Muscle of back (tissue), 11 donors: Measurements from ENCODE around the gene S100A5. TPM values are rescaled to one million over a fixed set of nuclear protein-coding genes. Genes with fewer than 3 reads are reported as not detected.
"Not testable (repeated sequence)": the region's sequence is repeated elsewhere in the genome, so short reads cannot be mapped to it uniquely, and the experiment has no call there.

Source experiments
- DNase-seq, 3 donors: peaks; one replicate each; pipeline versions ENCODE4 v3.0.0 to v3.0.0-alpha.2; 2013
- polyA plus RNA-seq, 10 donors: library from polyadenylated mRNA; unstranded; fragments of 120-200 nt; gene quantifications; one replicate each; pipeline ENCODE4 v1.2.1, GENCODE V29; 2013; ENCODE audit not compliant: insufficient read length in 10 of 10

The S100A5 gene
- polyA plus RNA-seq, 10 donors = 0.23 to 0.65 (median 0.41) TPM; not detected in 5

DNA sequence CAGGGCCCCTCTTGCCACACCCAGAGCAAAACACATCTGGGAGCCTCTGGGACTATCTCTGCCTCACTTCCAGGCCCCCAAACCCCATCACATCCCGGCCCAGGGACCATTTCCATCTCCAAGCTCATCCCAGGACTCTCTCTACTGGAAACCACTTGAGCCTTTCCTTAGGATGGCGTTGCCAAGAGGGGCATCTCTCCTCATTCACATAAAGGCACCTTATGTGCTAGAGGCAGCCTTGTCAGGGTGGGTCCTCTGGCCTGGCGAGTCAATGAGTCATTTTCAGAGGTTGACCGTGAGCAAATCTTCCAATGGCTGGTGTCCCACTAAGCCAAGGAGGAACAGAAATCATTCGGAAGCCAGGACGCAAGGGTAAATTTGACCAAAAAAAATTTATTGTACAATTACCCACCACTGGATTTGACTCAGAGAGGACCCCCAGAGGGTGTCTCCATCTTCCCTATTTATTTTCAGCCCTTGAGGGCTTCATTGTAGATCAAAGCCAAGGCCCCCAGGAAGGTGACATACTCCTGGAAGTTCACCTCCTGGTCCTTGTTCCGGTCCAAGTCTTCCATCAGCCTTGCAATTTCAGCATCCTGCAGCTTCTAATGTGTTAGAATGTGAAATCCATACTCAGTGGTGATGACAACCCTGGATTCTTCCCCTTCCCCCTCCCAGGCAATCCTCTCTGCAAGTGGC is 6.4 kb downstream of the S100A5 start:
- DNase-seq = no peak

DNA sequence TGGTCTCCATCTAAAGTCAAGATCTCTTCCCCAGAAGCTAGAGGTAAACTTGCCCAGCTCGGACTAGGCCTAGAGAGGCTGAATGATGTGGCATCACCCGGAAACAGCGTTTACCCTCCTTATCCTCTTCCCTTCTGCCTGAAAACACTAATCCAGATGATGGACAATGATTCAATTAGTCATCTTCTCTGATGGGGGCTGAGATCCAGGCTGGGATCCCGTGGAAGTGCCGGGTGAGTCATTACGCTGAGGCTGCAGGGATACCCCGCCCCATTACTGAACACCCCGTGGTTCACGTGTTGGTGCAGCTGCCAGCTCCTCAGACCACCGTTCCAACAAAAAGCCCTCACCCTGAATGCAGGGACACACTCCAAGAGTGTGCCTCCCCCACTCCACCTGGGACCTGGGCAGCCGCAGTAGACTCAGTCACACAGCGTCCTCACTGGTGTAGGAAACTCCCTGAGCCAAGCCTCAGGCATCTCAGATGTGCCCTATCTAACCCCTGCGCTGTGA is 7.0 kb downstream of the S100A5 start:
- peak in 1 of 3 donors; percentile 83 for DNase-seq

DNA sequence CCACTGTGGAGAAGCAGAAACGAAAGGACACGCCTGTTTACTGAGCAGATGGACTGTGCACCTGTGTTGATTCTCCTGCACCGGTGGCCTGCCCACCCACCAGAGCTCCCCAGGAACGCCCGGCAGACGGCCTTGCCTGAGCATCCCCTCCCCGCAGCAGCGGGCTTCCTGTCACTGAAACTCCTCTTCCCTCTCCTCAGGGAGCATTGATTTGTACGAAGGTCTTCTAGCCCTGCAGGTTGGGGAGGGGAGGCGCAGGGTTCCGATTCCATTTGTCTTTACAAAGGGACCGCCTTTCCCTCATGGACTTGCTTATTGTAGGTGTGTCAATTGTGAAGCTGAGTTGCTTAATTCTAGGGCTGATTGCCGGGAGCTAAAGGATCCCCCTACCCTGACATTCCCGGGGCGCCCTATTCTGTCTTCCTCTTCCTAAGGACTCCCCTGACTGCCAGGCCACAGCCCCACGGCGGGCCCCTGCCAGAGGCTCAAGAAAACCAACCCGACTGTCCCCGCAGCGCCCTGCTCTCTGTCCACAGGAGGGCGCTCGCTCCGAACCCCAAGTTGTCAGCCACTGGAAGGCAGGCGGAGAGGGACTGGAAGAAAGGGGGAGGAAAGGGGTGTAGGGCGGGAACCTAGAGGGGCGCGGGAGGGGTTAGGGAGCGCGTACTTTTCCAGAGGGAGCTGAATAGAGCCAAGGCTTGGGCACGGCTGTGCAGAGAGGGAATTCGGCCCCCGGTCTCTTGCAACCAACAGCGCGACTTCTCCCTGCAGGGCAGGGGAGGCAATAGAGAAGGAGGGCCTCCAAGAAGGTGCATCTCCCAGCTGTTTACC is 7.8 kb downstream of the S100A5 start:
- peak; percentile 88 to 94 (median 90) for DNase-seq

DNA sequence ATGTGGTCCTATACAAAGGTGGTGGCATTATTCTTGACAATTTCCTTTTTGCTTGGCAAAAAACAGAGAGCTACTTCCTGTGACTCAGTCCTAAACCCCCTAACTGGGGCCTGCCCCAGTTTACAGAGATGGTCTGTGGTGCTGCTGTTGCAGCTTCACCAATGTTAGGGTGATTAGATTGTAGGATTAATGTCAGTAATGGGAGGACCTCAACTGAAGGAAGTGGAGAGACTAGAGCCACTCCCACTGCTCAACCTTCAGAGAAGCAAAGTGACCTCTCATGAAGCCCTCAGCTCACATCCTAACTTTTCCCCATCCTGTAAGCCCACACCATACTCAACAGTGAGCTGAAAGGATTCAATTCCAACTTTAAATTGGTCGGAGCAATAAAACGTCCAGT is 8.6 kb downstream of the S100A5 start:
- no peak for DNase-seq

DNA sequence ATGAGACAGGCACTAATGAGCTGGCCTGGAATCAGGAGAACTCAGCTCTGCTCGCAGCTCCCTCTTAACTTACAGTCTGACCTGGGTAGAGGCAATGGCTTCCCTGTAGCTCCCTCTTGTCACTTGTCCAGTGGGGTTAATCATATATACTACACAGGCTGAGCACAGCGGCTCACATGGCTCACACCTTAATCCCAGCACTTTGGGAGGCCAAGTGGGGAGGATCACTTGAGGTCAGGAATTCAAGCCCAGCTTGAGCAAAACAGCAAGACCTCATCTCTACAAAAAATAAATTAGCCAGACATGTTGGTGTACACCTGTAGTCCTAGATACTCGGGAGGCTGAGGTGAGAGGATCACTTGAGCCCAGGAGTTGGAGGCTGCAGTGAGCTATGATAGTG is 9.1 kb downstream of the S100A5 start:
- DNase-seq = no peak

DNA sequence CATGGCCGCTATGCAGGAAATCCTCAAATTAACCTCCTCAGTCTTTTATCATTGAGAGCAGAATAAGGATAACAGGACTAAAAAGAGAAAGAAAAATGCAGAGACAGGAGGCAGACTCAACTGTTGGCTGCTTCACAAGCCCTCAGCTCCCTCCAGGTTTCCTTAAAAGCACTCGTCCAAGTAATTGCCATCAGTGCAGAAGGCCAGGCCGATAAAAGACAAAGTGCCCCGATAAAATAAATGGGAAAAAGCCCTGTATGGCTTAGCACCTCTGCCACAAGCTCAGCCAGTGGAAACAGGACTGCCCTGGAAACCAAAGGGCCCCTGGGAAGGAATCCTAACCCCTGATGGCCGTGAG is 13.1 kb downstream of the S100A5 start:
- no peak for DNase-seq

DNA sequence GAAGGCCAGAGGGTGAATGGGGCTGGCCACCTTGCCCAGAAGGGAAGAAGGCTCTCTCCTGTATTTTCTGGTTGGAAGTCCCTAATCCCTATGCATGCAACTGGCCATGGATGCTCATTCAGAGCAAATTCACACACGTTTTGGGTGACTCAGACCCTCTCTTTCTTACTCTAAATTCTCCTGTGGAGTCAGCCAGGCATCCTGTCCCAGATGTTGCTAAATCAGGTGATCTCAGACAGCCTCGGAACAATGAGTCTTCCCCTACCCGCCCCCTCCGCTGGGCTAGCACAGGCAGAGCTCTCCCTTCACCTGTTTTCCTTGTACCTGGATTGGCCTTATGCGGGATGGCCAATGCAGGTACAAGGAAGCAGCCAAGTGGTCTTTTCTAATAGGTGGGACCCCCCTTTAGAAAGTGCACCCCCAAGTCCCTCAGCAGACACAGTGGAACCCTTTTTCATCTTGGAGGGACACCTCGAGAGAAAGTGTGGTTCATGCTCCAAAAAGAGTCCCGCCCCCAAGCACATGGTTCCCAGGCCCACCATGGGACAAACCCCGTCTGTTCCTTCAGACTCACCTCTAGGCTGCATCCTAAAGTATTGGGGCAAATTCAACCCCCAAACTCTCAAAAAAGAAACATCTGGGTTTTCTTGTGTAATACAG is 13.6 kb downstream of the S100A5 start:
- DNase-seq = no peak

DNA sequence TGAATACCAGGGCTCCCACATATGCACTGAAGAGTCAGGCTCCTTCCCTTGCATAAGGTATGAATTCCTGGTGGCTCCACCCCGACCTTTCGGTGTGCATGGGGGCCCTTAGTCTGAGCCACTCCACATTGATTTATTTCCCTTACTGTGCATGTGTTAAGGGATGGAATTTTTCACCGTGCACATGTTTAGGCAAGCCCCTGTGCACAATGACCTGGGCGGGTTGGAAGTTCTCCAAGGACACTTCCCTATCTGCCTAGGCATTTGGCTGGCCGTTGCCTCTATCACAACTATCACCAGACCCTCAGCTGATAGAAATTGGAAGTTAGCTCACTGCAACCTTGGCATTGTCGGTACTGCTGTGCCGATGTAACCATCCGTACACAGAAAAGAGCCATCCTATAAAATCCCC is 14.6 kb downstream of the S100A5 start:
- DNase-seq = no peak

DNA sequence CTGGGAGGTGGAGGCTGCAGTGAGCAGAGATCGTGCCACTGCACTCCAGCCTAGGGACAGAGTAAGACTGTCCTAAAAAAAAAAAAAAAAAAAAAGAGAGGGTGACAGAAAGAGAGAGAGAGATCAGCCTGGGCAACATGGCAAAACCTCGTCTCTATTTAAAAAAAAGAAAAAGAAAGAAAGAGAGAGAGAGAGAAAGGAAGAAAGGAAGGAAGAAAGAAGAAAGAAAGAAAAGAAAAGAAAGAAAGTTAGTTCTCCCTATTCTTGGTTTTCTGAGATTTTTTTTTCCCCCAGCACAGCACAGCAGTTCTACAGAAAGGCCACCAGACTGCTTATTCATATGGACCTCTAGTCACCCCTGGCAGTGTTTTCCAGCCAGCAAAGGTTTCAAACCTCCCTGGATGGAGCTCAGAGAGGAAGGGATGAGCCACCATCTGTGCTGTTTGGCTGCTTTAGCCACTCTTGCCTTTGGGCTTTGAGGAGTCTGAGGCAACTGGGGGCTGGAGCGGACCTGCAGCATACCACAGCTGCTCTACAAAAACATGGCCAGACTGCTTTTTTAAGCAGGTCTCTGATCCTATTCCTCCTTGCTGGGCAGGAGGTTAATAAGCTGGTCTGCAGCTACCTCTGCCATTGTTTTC is 15.5 kb downstream of the S100A5 start:
- DNase-seq = peak in 1 of 3 donors; percentile 53

DNA sequence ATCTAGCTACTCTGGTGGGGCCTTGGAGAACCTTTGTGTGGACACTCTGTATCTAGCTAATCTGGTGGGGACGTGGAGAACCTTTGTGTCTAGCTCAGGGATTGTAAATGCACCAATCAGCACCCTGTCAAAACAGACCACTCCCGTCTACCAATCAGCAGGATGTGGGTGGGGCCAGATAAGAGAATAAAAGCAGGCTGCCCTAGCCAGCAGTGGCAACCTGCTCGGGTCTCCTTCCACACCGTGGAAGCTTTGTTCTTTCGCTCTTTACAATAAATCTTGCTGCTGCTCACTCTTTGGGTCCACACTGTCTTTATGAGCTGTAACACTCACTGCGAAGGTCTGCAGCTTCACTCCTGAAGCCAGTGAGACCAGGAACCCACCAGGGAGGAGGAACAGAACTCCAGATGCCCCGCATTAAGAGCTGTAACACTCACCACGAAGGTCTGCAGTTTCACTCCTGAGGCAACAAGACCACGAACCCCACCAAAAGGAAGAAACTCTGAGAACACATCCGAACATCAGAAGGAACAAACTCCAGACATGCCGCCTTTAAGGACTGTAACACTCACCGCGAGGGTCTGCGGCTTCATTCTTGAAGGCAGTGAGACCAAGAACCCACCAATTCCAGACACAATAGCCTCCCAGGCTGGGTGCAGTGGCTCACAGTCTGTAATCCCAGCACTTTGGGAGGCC is 18.2 kb downstream of the S100A5 start:
- DNase-seq = not testable (repeated sequence)

DNA sequence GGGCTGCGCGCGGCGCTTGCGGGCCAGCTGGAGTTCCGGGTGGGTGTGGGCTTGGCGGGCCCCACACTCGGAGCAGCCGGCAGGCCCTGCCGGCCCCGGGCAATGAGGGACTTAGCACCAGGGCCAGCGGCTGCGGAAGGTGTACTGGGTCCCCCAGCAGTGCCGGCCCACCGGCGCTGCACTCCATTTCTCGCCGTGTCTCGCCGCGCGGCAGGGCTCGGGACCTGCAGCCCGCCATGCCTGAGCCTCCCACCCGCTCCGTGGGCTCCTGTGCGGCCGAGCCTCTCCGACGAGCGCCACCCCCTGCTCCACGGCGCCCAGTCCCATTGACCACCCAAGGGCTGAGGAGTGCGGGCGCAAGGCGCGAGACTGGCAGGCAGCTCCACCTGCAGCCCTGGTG is 18.9 kb downstream of the S100A5 start:
- not testable (repeated sequence) for DNase-seq

DNA sequence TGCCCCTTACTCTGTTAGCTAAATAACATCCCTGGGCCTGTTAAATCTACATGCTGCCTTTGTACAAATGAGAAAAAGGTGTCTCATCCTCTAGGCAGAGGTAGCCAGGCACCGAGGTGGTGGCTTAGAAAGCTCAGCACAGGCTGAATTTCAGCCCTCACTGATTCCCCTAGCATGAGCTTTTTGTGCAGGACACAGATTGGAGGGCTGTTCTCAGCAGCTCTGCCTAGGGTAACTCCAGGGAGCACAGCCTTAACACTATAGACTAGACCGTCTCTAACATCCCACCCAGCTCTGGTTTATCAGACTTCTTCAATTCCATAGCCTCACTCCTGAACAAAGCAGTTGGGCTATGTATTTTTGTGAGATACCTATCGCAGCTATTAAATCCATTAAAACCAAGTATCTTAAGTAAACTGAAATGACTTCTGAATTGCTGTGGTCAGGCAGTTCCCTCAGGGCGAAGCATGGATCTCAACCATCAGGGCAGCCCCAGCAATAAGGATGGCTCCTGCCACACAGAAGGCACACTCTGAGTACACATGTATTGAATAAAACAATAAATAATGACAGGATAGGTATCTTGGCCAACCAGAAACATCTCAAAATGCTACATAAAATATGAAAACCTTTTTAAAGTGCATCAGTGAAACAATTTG is 19.8 kb downstream of the S100A5 start:
- no peak for DNase-seq

DNA sequence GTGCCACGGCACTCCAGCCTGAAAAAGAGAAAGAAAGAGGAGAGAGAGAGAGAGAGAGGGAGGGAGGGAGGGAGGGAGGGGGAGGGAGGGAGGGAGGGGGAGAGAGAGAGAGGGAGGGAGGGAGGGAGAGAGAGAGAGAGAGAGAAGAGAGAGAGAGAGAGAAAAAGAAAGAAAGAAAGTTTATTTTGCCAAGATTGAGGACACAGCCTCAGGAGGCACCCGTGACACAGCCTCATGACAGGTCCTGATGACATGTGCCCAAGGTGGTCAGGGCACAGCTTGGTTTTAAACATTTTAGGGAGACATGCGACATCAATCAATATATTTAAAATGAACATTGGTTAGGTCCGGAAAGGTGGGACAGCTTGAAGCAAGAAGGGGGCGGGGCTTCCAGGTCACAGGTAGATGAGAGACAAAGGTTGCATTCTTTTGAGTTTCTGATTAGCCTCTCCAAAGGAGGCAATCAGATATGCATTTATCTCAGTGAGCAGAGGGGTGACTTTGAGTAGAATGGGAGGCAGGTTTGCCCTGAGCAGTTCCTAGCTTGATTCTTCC is 20.5 kb downstream of the S100A5 start:
- not testable (repeated sequence) for DNase-seq

DNA sequence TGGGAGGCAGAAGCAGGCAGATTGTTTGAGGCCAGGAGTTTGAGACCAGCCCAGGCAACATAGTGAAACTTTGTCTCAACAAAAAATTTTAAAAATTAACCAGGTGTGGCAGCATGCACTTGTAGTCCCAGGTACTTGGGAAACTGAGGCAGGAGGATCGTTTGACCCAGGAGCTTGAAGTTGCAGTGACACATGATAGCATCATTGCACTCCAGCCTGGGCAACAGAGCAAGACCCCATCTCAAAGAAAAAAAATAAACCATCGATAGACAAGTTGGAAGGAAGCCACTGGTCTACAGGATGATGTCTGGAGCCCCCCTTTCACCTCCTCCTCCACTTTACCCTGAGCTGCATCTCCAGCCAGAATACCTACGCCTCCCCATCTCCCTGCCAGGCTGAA is 21.5 kb downstream of the S100A5 start:
- DNase-seq = no peak

DNA sequence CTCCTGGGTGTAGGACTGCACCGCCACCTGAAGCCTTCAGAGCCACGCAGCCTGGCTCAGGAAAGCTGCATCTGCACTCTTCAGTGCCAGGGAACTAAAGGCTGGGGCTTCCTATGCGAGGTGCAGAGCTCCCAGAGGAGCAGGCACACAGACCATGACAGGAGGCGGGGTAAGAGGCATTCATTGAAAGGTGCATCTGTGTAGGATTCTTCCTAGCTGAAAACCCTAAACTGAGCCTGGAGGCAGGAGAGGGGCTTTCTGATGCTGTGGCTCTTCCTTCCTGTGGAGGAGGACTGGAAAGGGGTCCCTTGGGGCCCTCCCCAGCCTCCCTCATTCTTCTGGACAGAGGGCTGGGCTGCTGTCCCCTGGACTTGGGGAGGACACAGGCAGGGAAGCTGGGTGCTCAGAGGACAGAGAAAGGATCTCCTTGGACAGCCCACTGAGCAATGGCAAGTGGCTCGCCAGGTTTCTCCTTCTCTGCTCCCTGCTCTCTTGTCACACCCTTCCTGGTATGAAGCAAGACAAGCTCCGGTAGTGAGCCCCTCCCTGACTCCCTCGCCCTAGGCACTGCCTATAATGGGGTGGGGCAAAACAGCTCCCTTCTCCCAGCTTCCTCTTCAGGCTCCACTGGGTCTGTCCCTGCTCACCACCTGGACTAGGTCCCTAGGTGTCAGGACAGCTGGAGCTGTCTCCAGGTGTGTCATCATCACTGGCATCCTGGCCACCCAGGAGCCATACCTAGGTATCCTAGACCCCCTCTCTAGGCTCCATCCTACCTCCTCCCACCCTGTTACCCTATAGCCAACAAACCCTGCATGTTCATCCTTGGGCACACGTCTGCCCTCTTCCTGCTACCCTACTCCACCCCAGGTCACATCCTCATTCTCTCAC is 25.0 kb downstream of the S100A5 start:
- no peak for DNase-seq

DNA sequence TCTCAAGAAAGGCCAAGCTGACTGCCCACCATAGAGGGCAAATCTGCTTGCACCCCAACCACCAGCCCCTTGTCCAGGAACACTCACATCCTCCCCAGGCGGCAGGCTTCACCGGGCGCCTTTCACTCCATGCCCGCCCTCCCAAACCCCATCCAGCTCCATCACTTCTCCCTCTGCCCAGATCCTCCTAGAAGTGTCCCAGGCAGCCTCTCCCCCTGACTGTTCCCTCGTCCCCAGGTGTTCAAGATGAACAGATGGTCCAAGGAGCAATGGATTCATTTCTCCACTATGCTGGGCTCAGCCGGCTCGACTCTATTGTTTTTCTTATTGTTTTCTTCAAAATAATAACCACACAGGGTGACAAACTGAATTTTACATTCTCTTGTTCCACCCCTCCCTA is 27.1 kb downstream of the S100A5 start:
- DNase-seq = no peak

DNA sequence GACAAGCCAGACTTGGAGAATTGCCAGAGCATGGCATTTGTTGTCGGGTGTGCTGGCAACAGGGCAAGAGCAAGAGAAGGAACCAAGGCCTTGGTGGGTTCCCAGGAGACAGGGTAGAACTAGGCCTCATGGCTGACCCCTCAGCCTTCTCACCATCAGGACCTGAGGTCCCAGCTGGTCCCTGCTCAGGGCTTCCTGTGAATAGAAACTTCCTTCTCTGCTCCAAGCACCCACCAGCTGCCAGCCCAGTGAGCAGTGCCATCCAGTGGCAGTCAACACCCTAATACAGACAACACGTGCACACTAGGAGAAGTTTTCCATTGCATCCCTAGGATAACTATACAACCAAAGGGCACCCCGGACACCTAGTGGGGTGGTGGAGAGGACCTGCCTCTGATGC is 27.7 kb downstream of the S100A5 start:
- DNase-seq = no peak

DNA sequence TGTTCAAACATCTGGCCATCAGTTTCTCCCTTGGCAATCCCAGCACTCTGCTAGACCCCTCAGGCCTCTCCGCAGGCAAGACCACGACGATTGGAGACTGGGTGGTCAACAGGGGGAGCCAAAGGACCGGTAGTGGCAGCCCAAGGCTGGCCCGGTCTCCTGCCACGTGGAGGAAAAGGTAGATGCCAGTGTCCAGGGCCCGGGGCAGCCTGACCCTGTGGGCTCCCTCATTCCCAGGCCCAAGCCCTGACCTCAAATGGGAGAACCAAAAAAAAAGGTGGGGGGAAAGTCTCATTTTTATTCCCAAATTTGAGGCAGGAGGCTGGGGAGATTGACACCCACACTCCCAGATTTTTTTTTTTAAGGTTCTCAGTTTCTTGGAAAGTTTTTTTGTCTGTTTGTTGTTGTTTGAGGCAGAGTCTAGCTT is 29.7 kb downstream of the S100A5 start:
- DNase-seq = peak; percentile 67 to 91 (median 85)

DNA sequence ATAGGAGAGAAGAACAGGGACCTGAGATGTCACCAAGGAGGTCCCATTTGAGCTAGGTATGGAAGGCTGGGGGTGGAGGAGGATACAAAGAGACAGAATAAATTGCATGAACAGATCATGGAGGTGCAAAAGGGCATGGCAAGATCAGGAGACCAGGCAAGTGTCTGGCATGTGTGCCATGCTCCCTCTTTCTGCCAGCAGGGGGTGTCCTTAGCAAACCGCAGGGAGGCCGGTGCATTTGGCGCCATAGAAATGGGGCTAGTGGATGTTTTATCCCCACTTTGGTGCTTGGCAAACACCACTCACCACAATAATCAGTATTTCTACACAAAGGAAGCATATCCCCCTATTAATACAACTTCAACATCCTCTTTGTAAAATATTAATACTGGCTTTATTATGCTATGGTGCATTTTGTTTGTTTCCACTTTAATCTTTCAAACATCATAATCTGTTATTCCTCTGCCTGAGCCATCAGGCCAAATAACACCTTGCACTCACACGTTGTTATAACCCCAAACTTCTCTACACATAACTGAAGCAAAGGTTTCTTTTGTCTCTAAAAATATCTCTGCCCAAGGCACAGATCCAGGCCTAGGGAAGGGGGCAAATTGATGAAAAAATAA is 30.9 kb downstream of the S100A5 start:
- no peak for DNase-seq
